NCI-H1105 (cell line): ENCODE measurements around the gene ZNF784.

Experiments used
- DNase-seq: peaks from one replicate; lab custom pipeline; 2025; lab: John Stamatoyannopoulos, UW

ZNF784 gene

DNA sequence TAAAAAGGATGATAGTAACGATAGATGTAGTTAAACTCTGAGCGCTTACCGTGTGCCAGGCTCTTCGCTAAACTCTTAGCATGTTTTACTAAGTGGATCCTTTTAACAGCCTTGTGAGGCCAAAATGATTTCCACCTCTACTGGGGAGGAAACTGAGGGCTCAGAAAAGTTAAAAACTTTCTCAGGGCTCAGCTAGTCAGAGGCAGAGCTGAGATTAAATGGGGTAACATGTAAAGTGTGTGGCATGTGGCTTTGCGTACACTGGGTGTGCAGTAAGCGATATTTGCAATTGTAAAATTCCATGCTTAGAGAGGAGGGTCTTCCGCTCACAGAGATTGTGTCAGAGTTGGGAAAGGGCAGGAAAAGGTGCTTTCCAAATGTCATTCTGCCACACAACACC is 32.2 kb upstream of the ZNF784 start:
- DNase-seq: no peak

DNA sequence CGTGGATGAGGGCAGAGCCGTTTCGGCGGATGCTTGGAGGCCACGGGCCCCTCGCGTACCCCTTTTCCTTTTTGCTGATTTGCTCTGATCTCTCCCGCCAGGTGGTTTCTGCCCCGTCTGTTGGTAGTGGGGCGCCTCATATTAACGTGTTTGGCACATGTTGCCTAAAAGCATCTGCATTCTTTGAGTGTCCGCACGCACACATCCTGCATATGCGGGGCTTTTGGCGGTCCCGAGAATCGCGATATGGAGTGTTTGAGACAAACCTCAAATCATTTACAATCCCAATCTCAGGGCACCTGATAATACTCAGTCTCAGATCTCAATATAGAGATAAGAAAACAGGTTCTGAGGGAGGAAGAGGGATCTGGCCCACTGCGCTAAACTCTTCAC is 31.3 kb upstream of the ZNF784 start:
- no peak for DNase-seq

DNA sequence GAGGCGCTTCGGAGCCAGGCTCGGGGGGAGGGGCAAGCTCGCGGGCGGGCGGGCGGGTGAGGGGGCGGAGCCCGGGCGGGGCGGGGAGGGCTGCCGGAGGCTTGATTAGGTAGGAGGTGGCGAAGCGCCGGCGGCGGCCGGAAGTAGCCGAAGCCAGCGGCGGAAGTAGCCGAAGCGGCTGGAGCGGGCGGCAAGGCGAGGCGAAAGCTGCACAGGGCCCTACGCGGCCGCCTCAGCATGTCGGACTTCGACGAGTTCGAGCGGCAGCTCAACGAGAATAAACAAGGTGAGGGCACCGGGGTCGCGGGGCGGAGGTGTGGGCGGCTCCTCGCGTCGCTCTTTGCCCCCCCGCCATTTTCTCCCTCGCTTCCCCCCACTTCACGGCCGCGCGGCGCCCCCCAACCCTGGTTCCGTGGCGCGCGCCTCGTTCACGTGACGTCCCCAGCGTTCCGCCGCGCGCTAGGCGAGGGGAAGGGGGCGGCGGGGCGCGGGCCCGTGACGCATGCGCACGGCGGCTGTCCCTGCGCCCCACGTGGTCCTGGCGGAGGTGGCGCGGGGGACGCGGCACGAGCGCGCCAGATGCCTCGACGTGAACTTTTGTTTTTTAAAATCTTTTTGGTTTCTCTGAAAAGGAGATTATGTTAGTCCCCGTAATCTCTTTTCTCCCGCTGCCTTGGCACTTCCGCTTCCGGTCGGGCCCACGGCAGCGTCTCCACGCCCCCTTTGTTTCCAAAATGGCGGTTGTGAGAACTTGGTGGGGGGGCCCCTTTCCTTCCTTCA is 30.7 kb upstream of the ZNF784 start, which contains the start of gene U2AF2:
TSS of gene U2AF2 (plus strand) at position 168 of the 780 bp plus-strand sequence. CDS start at position 238, 70 bp downstream.
- DNase-seq: peak; percentile 94

DNA sequence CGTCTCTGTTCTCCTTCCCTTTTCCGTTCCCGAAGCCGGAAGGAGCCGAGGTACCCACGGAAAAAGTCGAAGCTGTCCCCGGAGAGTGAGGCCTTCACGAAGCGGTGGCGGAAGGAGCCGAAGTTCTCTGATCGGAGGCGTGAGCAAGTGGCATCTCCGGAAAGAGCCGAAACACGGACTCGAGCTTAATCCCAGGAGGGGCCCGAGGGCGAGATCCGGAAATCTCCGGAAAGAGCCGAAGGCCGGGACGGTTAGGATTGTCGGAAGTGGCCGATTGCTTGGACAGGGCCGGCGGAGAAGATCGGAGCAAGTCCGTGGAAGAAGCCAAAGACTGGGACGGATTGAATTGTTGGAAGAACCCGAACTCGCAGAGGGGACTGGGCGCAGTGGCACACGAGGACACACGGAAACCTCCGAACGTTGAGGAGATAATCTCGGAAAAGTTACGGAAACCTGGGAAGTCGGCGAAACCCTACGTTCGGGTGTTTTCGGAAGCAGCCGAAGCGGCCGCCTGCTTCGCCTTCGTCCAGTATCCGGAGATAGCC is 30.0 kb upstream of the ZNF784 start:
- DNase-seq: peak; percentile 99

DNA sequence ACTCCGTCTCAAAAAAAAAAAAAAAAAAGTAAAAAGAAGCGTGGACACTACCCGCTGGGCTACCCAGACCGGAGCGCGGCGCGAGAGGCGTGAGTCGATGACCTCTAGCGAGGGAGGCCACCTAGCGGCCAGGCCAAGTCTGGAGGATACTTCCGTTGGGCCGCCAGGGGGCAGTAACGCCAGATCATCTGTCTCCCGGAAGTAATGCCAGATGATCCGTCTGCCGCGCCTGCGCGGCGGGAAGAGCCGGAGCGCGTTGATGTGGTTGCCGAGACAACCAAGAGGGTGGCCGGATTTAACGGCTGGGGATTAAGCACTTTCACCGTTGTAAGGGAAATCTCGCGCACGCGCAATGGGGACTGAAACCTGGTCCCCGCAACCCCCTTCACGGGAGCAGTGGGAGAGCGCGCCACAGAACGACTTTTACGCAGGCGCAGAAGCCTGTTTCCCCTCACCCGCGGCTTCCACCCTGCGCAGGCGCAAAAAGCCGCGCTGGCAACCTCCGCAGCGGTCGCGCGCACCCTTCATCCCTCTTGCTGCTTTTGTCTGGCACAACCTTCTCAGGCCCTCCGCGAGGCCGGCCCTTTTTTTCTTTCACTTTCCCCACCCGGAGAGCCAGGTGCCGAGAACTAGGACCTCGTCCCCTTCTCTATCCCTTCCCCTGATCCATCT is 29.4 kb upstream of the ZNF784 start:
- peak; percentile 99 for DNase-seq

DNA sequence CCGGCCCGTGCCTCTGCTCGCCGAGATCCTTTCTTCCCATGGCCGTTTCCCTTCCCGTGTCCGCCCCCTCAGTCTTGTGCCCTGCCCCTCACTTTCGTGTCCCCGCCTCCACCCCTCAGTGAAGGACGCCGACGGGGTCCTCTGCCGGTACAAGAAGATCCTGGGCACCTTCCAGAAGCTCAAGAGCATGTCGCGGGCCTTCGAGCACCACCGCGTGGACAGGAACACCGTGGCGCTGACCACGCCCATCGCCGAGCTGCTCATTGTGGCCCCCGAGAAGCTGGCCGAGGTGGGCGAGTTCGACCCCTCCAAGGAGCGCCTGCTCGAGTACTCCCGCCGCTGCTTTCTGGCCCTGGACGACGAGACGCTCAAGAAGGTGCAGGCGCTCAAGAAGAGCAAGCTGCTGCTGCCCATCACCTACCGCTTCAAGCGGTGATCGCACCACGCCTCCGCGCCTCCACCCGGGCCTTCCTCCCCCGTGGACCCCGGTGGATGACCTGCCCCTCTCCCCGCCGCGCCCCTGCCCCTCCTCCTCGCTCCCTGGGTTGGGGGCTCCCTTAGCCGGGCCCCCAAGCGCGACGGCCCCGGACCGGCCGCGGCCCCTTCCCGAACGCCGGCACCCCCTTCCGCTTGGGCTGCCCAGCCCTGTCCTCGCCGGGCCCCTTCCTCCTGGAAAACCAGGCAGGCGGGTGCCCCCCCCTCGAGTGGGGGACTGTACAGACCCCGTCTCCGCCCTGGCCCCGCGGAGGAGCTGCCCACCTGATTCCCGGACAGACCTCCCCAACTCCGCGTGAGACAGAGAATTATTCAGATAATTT is 28.2 kb upstream of the ZNF784 start:
- no peak for DNase-seq

DNA sequence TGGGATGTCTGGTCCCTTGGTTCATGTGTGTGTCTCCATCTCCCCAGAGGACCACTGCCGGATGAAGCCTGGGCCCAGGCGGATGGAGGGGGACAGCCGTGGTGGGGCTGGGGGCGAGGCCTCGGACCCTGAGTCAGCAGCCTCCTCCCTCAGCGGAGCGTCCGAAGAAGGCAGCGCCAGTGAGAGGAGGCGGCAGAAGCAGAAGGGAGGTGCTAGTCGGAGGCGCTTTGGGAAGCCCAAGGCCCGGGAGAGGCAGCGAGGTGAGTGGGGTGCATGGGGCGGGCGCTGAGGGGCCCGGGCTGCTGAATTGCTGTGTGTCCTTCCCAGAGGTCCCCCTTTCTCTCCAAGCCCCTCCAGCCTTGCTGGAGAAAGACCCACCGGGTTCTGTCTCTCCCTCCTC is 26.9 kb upstream of the ZNF784 start:
- DNase-seq: no peak

DNA sequence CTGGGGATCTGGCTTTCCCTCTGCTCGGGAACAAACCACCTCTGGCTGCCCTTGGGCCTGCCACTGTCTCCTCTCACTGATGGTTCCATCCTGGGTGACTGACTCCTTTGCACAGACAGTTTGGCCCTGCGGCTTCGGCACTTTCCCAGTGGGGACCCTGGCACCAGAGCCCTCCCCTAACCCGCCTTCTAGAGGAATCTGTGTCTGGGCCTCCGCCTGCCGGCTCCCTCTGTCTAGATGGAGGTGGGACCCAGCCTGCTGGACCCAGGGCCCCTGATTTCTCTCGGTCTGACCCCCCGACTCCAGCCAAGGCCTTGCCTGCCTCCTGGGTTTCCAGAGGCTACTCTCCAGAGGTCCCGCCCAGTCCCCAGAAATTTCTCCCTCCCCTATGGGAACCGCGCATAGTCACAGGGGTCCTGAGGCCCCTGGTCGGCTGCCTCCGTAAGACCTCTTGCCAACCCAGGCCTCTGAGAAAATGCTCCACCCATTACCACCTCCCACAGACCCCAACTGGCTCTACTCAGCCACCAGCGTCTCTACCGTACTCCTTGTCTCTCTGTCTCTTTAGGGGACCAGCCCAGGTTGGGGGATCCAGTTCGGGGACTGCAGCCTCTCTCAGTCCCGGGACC is 26.4 kb upstream of the ZNF784 start:
- DNase-seq: no peak

DNA sequence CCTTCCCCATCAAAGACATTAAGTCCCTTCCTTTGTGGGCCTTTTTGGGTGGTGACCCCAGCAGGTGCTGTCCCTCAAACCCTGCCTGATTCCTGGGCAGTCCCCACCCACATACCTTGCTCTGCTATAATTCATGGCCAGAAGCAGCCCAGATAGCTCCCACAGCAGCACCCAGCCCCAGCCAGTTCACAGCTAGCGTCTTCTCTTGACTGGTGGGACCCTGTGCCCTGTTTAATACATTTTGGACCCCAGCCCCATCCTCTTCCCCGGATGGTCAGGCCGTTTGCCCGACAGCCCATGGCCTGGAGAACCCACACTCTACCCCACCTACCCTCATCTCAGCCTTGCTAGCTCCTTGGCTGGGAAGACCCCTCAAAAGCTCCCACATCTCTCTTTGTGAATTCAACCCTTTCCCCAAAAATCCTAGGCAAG is 25.8 kb upstream of the ZNF784 start:
- DNase-seq: no peak

DNA sequence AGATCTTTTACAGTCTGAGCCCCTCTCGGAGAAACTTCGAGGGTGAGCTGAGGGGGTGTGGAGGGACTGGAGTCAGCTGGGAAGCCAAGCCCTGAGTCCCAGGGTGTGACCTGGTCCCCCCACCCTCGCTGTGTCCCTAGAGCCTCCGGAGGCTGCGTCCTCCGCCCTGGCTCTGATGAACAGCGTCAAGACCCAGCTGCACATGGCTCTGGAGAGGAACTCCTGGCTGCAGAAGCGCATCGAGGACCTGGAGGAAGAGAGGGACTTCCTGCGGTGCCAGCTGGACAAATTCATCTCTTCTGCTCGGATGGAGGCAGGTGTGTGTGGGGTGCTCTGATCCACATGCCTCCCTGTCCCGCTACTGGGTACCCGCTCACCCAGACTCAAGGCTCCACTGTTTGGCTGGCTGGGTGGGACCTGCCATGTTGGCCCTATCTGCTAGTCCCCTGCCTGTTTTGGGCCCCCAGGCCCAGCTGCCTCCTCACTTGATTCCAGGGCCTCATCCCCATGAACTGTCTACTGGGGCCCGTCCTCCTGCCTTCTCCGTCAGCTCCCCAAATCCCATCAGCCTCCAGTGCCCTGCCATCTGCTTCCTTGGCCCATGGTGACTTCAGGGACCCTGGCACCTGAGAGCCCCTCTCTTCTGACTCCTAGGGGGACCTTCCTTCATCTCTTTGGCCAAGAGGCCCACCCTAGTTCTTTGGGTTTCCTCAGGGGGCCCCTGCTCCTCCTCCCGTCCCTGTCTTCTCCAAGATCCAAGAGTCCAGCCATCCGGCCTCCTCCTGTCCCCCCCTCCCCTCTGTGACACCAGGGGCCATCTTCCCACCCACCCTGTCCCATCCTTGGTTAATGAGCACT is 25.1 kb upstream of the ZNF784 start:
- DNase-seq: no peak

DNA sequence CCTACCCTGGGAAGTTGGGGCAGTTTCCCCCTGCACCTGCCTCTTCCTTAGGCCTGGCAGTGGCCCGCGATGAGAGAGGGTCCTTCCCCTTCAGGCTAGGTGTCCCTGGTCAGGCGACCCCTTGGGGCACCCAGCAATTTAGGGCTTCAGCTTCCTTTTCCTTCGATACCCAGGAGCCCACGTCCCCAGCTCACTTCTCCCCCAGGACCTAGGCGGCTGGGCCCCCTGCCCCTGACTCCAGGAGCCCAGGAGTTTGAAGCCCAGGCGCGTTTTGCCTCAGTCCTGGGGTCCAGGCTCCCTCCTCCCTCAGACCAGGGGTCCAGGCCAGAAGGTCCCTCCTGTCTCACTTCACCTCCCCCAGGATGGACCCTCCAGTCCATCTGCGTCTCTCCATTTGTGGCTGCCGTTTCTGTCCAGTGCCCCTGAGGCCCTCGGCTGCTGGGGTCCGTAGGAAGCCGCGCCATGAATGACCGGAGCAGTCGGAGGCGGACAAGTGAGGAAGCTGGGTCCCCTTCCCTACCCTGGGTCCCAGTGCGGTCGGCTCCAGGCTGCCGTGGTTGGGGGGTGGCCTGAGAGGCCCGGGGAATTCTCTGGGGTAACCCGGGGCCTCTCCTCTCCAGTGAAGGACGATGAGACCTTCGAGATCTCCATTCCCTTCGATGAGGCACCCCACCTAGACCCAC is 24.4 kb upstream of the ZNF784 start:
- no peak for DNase-seq

DNA sequence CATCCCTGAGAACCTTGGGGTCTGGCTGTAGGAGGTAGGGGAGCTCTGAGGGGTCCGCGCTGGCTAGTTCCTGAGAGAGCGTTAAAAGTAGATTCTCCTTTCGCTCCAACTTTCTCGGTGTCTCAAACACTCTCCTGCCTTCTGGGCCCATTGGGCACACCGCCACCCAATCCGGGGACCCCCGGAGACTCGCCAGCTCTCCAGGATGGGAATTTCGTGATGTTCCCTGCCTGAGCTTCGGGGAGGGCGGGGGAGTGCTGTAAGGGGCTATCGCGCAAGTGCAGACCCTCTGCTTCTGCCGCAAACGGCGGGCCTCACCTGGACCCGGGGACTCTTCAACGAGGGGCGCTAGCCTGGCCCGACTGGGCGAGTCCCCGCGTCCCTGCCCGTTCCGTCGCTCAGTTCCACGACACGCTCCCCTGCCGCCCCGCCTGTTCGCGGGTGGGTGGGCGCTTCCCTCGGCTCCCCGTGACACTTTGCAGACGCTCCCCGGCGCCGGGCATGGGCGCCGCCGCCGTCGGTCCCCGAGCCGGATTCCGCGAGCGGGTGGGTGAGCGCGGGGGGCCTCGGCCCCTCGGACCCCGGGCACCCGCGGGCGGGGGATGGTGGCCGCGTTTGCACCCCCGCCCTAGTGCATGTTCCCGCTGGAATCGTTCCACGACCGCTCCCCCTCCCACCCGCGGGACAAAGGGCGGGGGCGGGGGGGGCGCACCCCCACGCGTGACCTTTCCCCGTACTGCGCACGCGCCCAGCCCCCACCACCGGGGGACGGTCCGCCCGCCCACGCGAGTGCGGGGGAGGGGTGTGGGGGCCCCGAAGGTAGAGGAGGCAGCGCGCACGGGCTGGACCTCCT is 23.6 kb upstream of the ZNF784 start, which contains the start of gene CCDC106:
TSS of gene CCDC106 (plus strand) at position 481 of the 853 bp plus-strand sequence. CDS start 835 bp downstream, outside the sequence.
- peak; percentile 82 for DNase-seq

DNA sequence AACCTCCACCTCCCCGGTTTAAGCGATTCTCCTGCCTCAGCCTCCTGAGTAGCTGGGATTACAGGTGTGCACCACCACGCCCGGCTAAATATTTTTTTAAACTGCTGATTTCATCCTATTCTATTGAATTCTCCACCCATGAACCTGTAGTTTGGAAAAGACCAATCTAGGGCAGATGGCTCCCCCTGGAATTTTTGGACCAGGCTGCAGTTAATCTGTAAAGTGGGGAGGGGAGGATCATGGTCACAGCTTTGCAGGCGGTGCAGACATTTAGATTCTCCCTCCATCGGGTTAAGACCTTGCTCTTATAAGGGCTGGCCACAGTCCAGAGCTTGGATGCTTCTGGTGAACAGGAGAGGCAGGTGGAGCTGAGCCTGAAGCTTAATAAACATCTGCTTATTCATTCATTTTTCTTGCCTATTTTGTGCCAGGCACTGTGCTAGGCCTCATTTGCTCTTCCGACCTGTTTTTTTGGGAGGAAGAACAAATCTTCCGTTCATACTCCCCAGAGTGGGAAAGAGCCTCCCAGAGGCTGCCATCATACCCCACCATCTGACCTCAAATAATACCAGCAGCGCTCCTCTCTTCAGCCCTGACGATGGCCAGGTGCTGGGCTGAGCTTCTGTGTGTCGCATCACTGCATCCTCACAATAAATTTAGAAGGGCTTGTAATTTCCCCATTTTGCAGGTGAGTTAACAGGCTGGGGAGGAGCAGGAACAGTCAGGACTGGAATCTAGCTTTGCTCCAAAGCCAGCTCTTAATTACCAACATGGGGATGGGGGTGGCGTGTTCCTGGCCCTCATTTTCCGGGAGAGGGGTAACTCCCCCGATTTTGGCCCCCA is 22.7 kb upstream of the ZNF784 start:
- no peak for DNase-seq

DNA sequence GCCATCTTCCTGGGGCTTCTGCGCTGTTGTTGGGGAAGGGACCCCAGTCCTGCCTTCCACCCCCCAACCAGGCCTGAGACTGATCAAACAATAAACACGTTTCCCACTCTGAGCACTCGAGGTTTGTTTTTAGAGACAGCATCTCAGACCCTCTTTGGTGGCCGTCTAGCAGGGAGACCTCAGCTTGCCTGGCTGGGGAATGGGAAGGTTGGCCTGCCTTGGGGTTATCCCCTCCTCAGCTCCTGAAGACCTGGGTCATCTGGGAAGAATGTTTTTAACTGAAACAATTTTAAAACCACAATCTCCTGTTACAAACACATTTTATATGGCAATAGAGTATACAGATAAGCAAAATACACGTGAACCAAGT is 21.1 kb upstream of the ZNF784 start:
- DNase-seq: no peak

DNA sequence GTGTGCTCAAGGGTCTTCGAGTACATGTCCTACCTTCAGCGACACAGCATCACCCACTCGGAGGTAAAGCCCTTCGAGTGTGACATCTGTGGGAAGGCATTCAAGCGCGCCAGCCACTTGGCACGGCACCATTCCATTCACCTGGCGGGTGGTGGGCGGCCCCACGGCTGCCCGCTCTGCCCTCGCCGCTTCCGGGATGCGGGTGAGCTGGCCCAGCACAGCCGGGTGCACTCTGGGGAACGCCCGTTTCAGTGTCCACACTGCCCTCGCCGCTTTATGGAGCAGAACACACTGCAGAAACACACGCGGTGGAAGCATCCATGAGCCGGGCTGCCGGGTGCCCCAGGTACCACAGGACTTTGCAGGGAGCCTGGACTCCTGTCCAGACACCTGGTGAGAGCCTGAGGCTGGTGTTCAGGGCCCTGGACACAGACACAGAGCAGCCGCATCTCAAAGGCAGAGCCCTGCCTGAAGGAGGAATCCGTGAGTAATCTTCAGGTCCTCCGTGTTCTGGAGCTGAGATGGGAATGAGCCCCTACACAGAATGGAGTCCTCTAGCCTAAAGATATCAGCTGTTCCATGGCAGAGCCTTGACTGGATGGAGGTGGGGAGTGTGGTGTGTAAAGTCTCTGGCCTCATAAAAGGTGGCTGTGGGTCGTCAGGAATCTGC is 20.6 kb upstream of the ZNF784 start:
- no peak for DNase-seq

DNA sequence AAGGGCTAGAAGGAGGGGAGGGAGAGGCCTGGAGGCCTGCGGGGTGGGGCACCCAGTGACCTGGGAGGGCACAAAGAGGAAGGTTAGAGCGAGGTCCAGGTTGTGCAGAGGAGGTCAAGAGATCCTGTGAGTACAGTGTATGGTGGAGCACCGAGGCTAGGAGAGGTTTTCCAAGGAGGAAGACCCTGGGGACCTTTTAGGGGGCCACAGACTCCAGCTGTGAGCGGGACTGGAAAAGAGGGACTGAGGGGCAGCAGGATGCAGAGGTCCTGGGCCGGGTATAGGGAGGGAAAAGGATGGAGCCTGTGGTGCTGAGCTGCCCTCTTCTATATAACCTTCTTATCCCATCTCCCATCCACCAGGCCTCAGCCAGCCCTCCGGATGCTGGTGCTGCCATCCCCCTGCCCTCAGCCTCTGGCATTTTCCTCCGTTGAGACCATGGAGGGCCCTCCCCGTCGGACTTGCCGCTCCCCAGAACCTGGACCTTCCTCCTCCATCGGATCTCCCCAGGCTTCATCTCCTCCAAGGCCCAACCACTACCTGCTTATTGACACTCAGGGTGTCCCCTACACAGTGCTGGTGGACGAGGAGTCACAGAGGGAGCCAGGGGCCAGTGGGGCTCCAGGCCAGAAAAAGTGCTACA is 19.9 kb upstream of the ZNF784 start:
- DNase-seq: no peak

DNA sequence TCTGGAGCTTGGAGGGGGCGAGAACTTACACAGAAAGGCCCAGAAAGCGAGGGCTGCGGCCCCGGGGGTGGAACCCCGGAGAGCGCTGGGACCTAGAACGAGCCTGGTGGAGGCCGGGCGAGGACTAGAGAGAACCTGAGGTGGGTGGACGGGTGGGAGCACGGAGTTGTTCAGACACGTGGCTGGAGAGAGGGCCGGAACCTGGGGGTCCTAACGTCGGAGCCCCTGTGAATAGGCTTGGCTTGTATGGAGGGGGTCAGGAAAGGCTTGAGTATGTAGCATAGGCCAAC is 19.5 kb upstream of the ZNF784 start:
- DNase-seq: no peak
